Putamen (tissue), 1 donor: ENCODE data around the gene ALOX5.
A peak's percentile ranks its signal among the peaks of the same experiment; 100 is the strongest.
"Not testable (repeated sequence)": the region's sequence is repeated elsewhere in the genome, so short reads cannot be mapped to it uniquely, and the experiment has no call there.

Experiments
- DNase-seq: peaks from one replicate; pipeline ENCODE4 v3.0.0-alpha.2; 2016; ENCODE audit warnings: low spot score

The ALOX5 gene

DNA sequence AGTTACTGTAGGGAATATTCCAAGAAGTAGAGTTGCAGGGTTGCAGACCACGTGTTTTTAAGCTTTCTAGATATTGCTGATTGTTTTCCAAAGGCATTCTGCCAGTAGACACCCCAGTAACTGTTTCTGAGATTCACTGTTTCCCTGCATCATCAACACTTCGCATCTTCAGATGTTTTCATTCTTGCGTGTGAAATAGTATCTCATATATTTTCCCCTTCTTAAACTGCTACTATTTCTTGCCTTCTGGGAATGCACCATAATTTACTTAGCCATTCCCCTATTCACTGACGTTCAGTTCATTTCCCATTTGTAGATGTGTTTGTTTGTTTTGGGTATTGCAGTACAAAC is 30.7 kb downstream of the ALOX5 start:
- DNase-seq = no peak

DNA sequence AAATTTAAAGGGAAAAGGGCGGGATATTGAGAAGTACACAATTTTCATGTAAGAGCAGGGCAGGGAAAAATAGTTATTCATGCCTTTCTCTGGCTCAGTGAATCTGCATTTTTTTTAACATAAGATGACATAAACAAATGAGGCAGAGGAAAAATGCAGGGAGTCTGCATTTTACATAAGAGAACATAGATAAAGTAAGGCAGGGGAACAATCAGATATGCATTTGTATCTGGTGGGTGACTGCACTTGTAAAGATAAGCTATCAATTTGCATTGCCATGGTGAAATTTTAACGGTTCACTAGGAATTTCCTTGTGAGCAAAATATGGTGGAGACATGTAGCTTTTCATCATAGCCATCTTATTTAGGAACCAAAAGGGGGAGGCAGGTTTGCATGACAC is 33.5 kb downstream of the ALOX5 start:
- DNase-seq = no peak

DNA sequence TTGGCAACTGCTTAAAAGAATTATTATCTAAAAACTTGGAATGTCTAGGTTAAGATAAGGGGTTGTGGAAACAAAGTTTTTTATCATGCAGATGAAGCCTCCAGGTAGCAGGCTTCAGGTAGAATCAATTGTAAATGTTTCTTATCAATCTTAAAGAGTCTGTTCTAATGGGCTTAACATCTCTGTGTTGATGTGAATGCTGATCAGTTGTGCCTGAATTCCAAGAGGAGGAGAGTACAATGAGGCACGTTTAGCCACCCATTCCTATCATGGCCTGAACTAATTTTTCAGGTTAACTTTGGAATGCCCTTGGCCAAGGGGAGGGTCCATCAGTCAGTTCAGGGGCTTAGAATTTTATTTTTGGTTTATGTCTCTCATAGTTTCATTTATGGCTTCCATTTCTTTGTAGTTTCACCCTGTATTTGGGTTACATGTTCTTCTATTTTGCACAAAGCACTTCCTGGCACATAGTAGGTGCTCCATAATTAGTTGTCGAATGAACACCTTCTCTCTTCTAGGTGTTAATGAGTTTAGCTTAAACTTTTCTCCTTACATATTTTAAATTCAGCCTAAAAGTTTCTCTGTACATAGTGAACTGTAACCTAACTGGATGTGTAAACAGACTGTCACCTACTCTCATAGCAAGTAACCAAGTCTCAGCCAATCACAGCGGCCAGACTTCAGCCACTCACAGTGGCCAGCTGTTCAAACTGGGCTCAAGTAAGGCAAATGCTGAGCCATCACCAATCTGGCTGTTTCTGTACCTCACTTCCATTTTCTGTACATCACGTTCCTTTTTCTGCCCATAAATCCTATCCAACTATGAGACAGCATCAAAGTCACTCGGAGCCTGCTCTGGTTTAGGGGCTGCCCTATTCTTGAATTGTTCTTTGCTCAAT is 34.7 kb downstream of the ALOX5 start:
- DNase-seq = no peak

DNA sequence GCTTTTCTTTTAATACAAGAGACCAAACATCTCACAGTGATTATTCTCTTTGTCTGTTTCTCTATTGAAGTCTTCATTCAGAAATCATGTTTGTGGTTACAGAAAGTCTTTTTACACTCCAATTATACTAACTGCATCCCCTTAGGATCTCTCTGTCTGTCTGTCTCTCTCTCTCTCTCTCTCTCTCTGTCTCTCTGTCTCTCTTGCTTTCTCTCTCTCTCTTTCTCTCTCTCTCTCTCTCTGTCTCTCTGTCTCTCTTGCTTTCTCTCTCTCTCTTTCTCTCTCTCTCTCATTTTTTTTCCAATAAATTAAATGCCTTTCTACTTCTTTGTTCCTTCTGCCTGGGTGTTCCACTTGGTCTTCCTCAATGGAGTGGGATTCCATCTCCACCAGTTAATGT is 35.3 kb downstream of the ALOX5 start:
- DNase-seq = not testable (repeated sequence)

DNA sequence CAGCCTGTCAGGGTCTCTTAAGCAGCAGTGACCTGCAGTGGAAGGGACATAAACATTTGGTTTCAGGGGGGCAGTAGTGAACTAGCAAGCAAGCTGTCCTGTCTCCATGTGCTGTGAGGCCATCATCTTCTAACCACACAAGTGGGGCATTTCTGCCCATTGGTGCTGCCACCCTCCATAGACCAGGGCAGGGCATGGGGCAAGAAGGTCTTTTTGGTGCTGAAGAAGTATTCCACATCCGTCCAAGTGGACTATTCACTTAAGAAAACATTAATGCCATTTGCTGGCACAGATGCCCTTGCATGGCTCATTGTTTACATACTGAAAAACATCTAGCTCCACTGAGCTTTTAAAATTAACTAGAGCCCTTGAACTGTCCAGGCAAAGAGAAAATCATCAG is 35.8 kb downstream of the ALOX5 start:
- DNase-seq = no peak

- DNase-seq = no peak
Measured at GRCh38 chr10:45410489-45410806, 36.4 kb downstream of the ALOX5 start.

GRCh38 chr10:45410807-45411606 is 37.0 kb downstream of the ALOX5 start:
- DNase-seq = no peak

DNA sequence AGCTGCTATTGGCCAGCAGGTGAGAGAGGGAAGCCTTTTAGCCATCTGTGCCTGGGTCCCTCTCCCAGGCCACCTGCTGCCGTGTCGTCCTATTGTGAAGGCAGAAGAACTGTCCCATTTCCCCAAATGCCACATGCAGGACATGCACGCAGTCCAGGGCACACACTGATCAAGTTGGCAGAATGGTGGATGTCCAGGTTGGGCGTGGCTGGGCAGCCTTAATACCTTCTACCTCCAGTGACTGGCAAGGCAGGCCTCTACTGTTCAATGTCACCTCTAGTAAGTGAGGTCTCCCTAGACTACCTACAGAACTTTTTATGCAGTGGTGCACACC is 37.6 kb downstream of the ALOX5 start:
- no peak for DNase-seq

GRCh38 chr10:45415062-45415461 is 41.0 kb downstream of the ALOX5 start:
- DNase-seq = not testable (repeated sequence)

DNA sequence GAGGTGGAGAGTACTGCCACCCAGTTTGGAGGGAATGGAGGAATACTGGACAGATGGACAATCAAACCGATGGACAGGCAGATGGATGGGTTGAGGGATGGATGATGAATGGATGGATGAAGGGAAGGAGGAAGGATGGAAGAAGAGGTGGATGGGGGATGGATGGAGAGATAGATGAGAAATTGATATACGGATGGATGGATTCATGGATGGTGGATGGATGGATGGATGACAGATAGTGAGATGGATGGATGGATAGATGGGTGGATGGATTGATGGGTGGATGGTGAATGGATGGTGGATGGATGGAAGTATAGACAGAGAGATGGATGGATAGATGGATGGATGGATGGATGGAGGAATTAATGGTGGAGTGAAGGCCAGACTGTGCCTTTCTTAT is 42.6 kb downstream of the ALOX5 start:
- no peak for DNase-seq

GRCh38 chr10:45417746-45418145 is 43.7 kb downstream of the ALOX5 start:
- DNase-seq = no peak

- DNase-seq = no peak
Measured at GRCh38 chr10:45418417-45418848, 44.4 kb downstream of the ALOX5 start.

DNA sequence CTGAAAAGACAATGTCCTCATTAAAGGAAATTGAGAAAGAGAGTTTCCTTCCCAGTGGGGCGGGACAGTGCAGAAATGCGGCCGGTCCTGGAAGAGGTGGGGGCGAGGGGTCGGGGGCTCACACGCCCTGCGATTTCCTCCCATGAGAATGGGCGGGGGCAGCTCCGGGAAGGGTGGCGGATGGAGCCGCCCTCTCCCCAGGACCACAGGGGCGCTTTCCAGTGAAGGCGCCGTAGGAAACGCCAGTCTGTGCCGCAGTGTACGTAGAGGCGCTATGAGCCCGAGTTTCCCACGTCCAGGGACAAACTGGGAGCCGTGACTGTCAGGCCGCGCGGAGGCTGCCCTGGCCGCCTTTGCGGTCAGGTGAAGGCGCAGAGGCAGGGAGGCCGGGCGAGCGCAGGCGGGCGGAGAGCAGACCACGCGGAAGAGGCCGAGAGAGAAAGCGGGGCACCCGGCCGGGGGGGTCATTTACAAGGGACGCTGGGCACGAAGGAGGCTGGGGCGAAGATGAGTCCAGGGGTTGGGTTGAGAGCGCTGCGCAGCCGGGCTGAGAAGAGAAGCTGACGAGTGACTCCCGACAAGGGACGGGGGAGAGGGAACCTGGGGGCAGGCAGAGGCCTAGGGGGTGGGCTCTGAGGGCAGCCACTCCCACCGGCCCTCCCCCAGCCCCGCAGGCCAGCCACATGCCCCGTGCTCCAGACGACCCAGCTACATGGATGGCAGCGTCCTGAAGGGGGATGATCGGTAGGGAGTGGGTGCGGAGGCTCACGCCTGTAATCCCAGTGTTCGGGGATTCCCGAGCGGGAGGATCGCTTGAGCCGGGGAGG is 45.0 kb downstream of the ALOX5 start:
- peak; percentile 53 for DNase-seq

DNA sequence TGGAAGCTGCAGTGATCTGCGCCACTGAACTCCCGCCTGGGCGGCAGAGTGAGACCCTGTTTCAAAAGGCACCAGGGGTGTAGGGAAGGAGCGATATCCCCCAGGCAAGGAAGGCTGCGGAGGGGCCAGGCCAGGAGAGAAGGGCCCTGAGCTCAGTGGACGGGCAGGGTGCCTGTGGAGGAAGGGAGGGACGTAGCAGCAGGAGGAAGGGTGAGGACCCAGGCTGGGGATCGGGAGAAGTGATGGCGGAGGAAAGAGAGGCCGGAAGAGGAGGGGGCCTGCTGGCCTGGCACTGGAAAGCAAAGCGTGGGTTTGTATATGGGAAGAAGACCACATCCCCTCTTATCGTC is 45.6 kb downstream of the ALOX5 start:
- DNase-seq = no peak

GRCh38 chr10:45420453-45421192 is 46.6 kb downstream of the ALOX5 start:
- DNase-seq = peak; percentile 44

GRCh38 chr10:45421221-45422097 is 47.4 kb downstream of the ALOX5 start:
- no peak for DNase-seq

GRCh38 chr10:45422207-45422865 is 48.3 kb downstream of the ALOX5 start:
- DNase-seq = no peak

DNA sequence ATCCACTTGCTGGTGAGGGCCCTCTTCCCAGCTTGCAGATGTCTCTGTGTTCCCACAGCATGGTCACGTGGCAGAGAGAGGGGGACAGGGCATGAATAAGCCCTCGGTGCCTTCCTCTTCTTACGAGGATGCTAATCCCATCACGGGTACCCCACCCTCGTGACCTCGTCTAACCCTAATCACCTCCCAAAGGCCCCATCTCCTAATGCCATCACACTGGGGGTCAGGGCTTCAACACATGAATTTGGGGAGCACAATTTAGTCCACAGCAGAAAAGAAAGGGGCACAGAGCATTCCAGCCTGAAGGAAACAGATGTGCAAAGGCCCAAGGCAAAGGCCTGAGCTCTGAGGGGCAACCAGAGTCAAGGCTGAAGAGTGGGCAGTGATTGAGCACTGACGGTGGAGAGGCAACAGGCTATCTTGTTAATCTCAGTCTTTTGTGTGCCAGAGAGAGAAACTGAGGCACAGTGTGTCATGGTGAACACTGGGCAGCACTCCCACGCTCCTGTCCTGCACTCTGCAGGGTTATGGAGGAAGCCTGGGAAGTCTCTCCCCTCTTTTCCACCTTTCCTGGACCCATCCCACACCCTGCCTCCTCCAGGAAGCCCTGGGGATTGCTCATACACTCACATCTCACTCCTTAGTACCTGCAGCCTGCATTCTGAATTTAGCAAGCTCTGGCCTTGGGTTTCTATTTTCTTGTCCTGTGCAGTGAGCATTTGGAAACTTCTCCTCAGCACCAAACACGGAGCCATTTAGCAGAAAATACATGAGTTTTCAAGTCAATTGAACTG is 49.0 kb downstream of the ALOX5 start:
- no peak for DNase-seq

DNA sequence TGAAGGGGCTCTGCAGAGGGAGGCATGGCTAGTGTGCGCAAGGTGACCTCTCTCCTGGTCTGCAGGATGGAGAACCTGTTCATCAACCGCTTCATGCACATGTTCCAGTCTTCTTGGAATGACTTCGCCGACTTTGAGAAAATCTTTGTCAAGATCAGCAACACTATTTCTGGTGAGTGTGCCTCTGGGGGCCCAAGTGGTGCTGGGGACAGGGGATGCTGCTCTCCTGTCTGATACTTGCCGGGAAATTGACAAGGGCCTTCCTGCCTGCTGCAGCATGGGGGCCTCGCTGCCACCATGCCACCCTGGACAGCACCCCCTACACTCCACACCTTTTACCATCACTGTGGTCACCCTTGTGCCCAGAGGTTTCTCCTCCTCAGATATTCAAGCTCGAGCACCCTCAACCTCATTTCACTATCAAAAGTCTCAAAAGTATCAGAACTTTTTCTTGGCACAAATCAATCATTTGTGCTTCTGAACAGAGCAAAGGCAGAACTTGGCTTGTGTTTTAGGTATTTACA is 50.0 kb downstream of the ALOX5 start:
- no peak for DNase-seq
